K562 (cell line): ENCODE measurements around the gene PRMT3. TPM values are rescaled to one million over a fixed set of nuclear protein-coding genes. Genes with fewer than 3 reads are reported as not detected.

Source experiments
- ATAC-seq: fragments of 200-7000 bp; cut with Tn5 transposase; 3 replicates; pipeline ENCODE4 v1.9.1; 2020; ENCODE audit warnings: moderate library complexity
- BruUV-seq: library from RNA; stranded (reverse); fragments of 400-500 nt; replicated peaks from 2 replicates; lab custom pipeline; 2021; lab: Mats Ljungman, UMichigan
- CTCF ChIA-PET: fragments of 300-600 bp; formaldehyde crosslinking; extraction: SDS; loops from one replicate; lab custom pipeline; 2021; ENCODE audit warnings: low intra/inter-chr PET ratio; lab: Yijun Ruan, JAX
- POLR2A ChIA-PET: fragments of 300-600, 350-650 bp; sonication (Branson Sonifier 250); formaldehyde crosslinking; extraction: SDS; loops from one replicate; lab custom pipeline; 2021; ENCODE audit warnings: antibody characterized with exemption, inconsistent platforms; lab: Yijun Ruan, JAX
- DNase-seq, 4 experiments: peaks; one replicate each; pipeline versions ENCODE4 v3.0.0 to v3.0.0-alpha.2; 2011 to 2018; ENCODE audit warnings: low spot score in 3 of 4, mixed read lengths in 3 of 4; ENCODE audit errors: extremely low read depth in 1 of 4
- FAIRE-seq: peaks from 2 replicates; lab custom pipeline; 2011; peaks lifted over from hg19 to GRCh38; lab: Jason Lieb, UNC
- H2AFZ ChIP-seq: 2 replicates; pipeline ENCODE4 v1.6.0; 2011; ENCODE audit warnings: low read depth, low read length, control low read depth, inconsistent platforms
- H3K27ac ChIP-seq: fragments of 200-600 bp; 3 replicates; pipeline ENCODE4 v1.8.0; 2011; ENCODE audit warnings: low read depth, mild to moderate bottlenecking, control low read depth, inconsistent platforms, low read length, moderate library complexity, mixed read lengths; ENCODE audit errors: extremely low read depth
- H3K27me3 ChIP-seq, 2 experiments: fragments of 300-600 bp in 1 of 2; 2 replicates in 1 of 2; 3 replicates in 1 of 2; pipeline versions ENCODE4 v1.6.0 to v1.8.0; 2011; ENCODE audit warnings: inconsistent platforms in 2 of 2, low read length in 2 of 2, mild to moderate bottlenecking in 1 of 2, mixed read lengths in 1 of 2, moderate library complexity in 1 of 2; ENCODE audit not compliant: control insufficient read depth in 2 of 2, insufficient read depth in 2 of 2
- H3K36me3 ChIP-seq: fragments of 300-600 bp; 3 replicates; pipeline ENCODE4 v1.8.0; 2011; ENCODE audit warnings: mild to moderate bottlenecking, low read length, inconsistent platforms; ENCODE audit not compliant: control insufficient read depth, insufficient read depth
- H3K4me1 ChIP-seq, 2 experiments: fragments of 200-600 bp in 1 of 2; replicated peaks in 1 of 2; 2 replicates in 1 of 2; 3 replicates in 1 of 2; pipeline versions ENCODE4 v1.5.1 to v1.8.0; 2011; ENCODE audit warnings: inconsistent platforms in 2 of 2, low read length in 2 of 2, mild to moderate bottlenecking in 1 of 2, mixed read lengths in 1 of 2, moderate library complexity in 1 of 2; ENCODE audit not compliant: control insufficient read depth in 2 of 2, insufficient read depth in 2 of 2
- H3K4me2 ChIP-seq: 2 replicates; pipeline ENCODE4 v1.6.1; 2011; ENCODE audit warnings: low read length, control low read depth, inconsistent platforms, mixed read lengths; ENCODE audit not compliant: insufficient read depth
- H3K4me3 ChIP-seq: fragments of 200-600 bp; sonication (generic), shearing (Covaris generic); 2 replicates; pipeline ENCODE4 v1.5.1; 2016; ENCODE audit warnings: control low read depth, inconsistent platforms
- H3K79me2 ChIP-seq: fragments of 200-600 bp; 3 replicates; pipeline ENCODE4 v1.8.0; 2011; ENCODE audit warnings: low read length, inconsistent platforms; ENCODE audit not compliant: control insufficient read depth, insufficient read depth
- H3K9ac ChIP-seq, 2 experiments: 2 replicates each; pipeline versions ENCODE4 v1.6.0 to v1.6.1; 2011; ENCODE audit warnings: low read depth in 2 of 2, low read length in 2 of 2, control low read depth in 1 of 2, inconsistent platforms in 1 of 2, mild to moderate bottlenecking in 1 of 2, mixed read lengths in 1 of 2; ENCODE audit not compliant: insufficient read depth in 1 of 2
- H3K9me1 ChIP-seq: one replicate; pipeline ENCODE4 v1.6.0; 2011; ENCODE audit warnings: inconsistent platforms, mild to moderate bottlenecking, low read length, moderate library complexity; ENCODE audit not compliant: control insufficient read depth, insufficient read depth
- H3K9me3 ChIP-seq: replicated peaks from 2 replicates; pipeline ENCODE4 v1.5.1; 2011; ENCODE audit warnings: low read depth, low read length, inconsistent platforms; ENCODE audit not compliant: control insufficient read depth, insufficient read depth
- H4K20me1 ChIP-seq: replicated peaks from 2 replicates; pipeline ENCODE4 v1.6.1; 2011; ENCODE audit warnings: low read length, inconsistent platforms, mixed read lengths; ENCODE audit not compliant: control insufficient read depth, insufficient read depth
- DNMT1 ChIP-seq: fragments of 450-650 bp; IDR thresholded peaks from 2 replicates; pipeline ENCODE4 v1.6.1; 2016; ENCODE audit warnings: antibody characterized with exemption, mild to moderate bottlenecking
- DPF2 ChIP-seq: fragments of 450-650 bp; IDR thresholded peaks from 2 replicates; pipeline ENCODE4 v1.6.1; 2016
- FOXJ2 ChIP-seq: fragments of 200-800 bp; sonication (Bioruptor generic); IDR thresholded peaks from 2 replicates; pipeline ENCODE4 v1.6.1; 2016; ENCODE audit warnings: missing genetic modification characterization, missing compliant biosample characterization
- HNRNPUL1 ChIP-seq: fragments of 200-400 bp; formaldehyde crosslinking; IDR thresholded peaks from 2 replicates; pipeline ENCODE4 v1.6.1; 2017; ENCODE audit warnings: low read length
- NCOR1 ChIP-seq: fragments of 450-650 bp; IDR thresholded peaks from 2 replicates; pipeline ENCODE4 v1.6.1; 2016; ENCODE audit warnings: mild to moderate bottlenecking, moderate library complexity
- PHF21A ChIP-seq: fragments of 450-650 bp; IDR thresholded peaks from 2 replicates; pipeline ENCODE4 v1.6.1; 2017; ENCODE audit warnings: low read depth, borderline replicate concordance
- SIN3A ChIP-seq, 2 experiments: fragments of 150-350 bp in 1 of 2; IDR thresholded peaks; 2 replicates each; pipeline ENCODE4 v1.6.1; 2011 to 2016; ENCODE audit warnings: borderline replicate concordance in 2 of 2, low read depth in 2 of 2, low read length in 2 of 2, mild to moderate bottlenecking in 2 of 2, moderate library complexity in 2 of 2; ENCODE audit not compliant: control insufficient read depth in 1 of 2
- WHSC1 ChIP-seq: IDR thresholded peaks from one replicate; pipeline ENCODE4 v1.6.1; 2012; ENCODE audit warnings: low read length, control low read depth, inconsistent platforms
- ZNF175 ChIP-seq: fragments of 200-800 bp; sonication (Bioruptor generic); IDR thresholded peaks from 2 replicates; pipeline ENCODE4 v1.6.1; 2016; ENCODE audit warnings: low read depth, mild to moderate bottlenecking, missing genetic modification characterization, missing compliant biosample characterization
- ZNF217 ChIP-seq: sonication (generic); formaldehyde crosslinking; IDR thresholded peaks from 2 replicates; pipeline ENCODE4 v1.8.0; 2022; ENCODE audit warnings: mild to moderate bottlenecking, missing genetic modification reagents
- WGBS: fragments of 100-300 bp; shearing (Covaris generic); methylation state at CpG from one replicate; pipeline ENCODE4 v1.1.6; 2016; ENCODE audit warnings: low coverage, mixed read lengths; ENCODE audit not compliant: insufficient coverage; ENCODE audit errors: missing lambda C conversion rate; 5-methylcytosine and 5-hydroxymethylcytosine counted together
- in situ Hi-C: fragments of 300-500 bp; cut with MboI; formaldehyde crosslinking; loops from 4 replicates; pipeline ENCODE4 v1.15.0; 2018; ENCODE audit warnings: inconsistent platforms, mixed read lengths
- intact Hi-C: fragments of 100-400 bp; cut with micrococcal nuclease; formaldehyde crosslinking; loops from 2 replicates; pipeline ENCODE4 v1.14.2; 2022
- polyA plus RNA-seq, 8 experiments: library from polyadenylated mRNA; depleted of rRNA in 4 of 8; stranded (reverse) in 5 of 8; unstranded in 3 of 8; fragments of >200 nt; fragmentation: Nextera tagmentation in 2 of 8; fragmentation: Illumina TruSeq in 1 of 8; extraction: Ambion mirVana in 2 of 8; extraction: Trizol in 1 of 8; gene quantifications; 2 replicates each; pipeline versions ENCODE4 v1.2.1 to v1.2.3, GENCODE V29; 2011 to 2014; ENCODE audit warnings: inconsistent platforms in 1 of 8, missing spikeins in 1 of 8
- total RNA-seq, 7 experiments: library from RNA; depleted of rRNA in 6 of 7; stranded (reverse); fragments of >200 nt in 6 of 7; fragmentation: Illumina TruSeq in 2 of 7; extraction: Trizol in 2 of 7; gene quantifications; 2 replicates each; pipeline versions ENCODE4 v1.2.1 to v1.2.3, GENCODE V29; 2011 to 2021; ENCODE audit warnings: low replicate concordance in 1 of 7
- TF ChIP-seq, protein P1 (sequence below): fragments of 450-650 bp; formaldehyde crosslinking; IDR thresholded peaks from 2 replicates; pipeline ENCODE4 v1.4.0; 2020; ENCODE audit warnings: mild to moderate bottlenecking, moderate library complexity
- TF ChIP-seq, protein P2 (sequence below): fragments of 450-650 bp; IDR thresholded peaks from 2 replicates; pipeline ENCODE4 v1.6.1; 2018; ENCODE audit not compliant: partially characterized antibody
- TF ChIP-seq, protein P3 (sequence below): fragments of 450-650 bp; conservative IDR thresholded peaks from 2 replicates; pipeline ENCODE4 v1.6.1; 2016; ENCODE audit warnings: missing genetic modification characterization, low read depth, mild to moderate bottlenecking, missing compliant biosample characterization, moderate library complexity

The PRMT3 gene
- total and polyA plus RNA-seq, 9 of the 15 experiments (the other 6 are each of a cell fraction or from before 2014, with no cell fraction given) = 24.0 to 62.1 (median 44.7) TPM

DNA sequence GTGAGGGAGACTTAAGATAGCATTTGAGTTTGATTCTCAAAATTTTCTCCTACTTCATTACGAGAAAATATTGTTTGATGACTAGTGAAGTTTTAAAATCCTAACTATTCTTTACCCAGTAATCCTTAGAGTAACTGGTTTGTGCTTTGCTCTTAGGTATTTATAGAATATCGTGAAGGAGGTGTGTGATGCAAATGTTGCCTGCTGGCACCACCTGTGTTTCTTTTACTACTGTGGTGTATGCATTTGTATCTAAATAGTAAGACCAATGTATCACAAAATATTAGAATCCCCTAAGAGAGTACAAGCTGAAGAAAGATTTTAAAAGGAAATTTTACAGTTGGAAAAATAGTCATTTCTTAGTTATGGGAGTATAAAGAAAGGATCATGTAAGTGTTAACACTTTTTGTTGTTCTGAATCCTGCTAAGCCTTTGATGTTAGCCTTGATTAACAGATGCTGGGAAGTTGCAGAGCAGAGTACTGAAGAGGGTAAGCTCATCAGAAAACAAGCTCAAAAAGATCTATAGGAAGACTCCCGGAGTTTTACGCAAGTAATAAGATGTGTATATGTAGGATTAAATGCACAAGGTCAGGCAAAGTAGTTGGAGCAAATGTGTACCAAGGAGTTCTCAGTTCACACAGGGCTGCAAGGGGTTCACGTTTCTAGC is 109.7 kb downstream of the PRMT3 start:
- no peak for DNase-seq
- CTCF ChIA-PET = no interaction called here
- intact Hi-C loops (no loop called here), in situ Hi-C loops (no loop called here)
- WGBS = 93% methylated on average over 5 of the region's 5 CpGs
- Histone ChIP-seq H3K79me2 (peaks cover 2% of the 10 kb centered on the region; the same call in 1 of the 3 replicates), H4K20me1 (no peaks in the 10 kb centered on the region), H3K36me3 (peaks cover 60% of the 10 kb centered on the region), H2AFZ (no peak overlapping the region), H3K9ac (no peak overlapping the region), H3K27me3 (no peaks in the 10 kb centered on the region), H3K4me3 (no peak overlapping the region), H3K9me1 (no peaks in the 10 kb centered on the region), H3K9me3 (no peaks in the 10 kb centered on the region), H3K4me2 (no peak overlapping the region), H3K27ac (no peak overlapping the region), H3K4me1 (peaks cover 5 to 6% of the 10 kb centered on the region in 2 experiments; a peak in 3 of 5 replicates)
- ATAC-seq = no peak
- POLR2A ChIA-PET = interaction anchor here (1.1 to 1.4 kb wide), 2 partner anchors 12 to 28 kb away, joined by 3 read pairs; no protein-coding TSS in a partner anchor
- no TSS peak for BruUV-seq
- no peak for FAIRE-seq
- no peak for TF ChIP-seq DPF2
- TF ChIP-seq HNRNPUL1 = no peak
- no peak for TF ChIP-seq ZNF175
- no peak for TF ChIP-seq PHF21A
- TF ChIP-seq SIN3A (IDR thresholded peaks at IDR 0.05; ENCODE audit: borderline replicate concordance in 2 of 2, control insufficient read depth in 1 of 2, low read depth in 2 of 2, low read length in 2 of 2) = no peak
- TF ChIP-seq WHSC1 = no peak
- no peak for TF ChIP-seq ZNF217 (CRISPR knock-in tag)
- TF ChIP-seq DNMT1 = no peak
- TF ChIP-seq, protein P1, sequence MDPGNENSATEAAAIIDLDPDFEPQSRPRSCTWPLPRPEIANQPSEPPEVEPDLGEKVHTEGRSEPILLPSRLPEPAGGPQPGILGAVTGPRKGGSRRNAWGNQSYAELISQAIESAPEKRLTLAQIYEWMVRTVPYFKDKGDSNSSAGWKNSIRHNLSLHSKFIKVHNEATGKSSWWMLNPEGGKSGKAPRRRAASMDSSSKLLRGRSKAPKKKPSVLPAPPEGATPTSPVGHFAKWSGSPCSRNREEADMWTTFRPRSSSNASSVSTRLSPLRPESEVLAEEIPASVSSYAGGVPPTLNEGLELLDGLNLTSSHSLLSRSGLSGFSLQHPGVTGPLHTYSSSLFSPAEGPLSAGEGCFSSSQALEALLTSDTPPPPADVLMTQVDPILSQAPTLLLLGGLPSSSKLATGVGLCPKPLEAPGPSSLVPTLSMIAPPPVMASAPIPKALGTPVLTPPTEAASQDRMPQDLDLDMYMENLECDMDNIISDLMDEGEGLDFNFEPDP (CRISPR knock-in tag) = no peak
- TF ChIP-seq, protein P2, sequence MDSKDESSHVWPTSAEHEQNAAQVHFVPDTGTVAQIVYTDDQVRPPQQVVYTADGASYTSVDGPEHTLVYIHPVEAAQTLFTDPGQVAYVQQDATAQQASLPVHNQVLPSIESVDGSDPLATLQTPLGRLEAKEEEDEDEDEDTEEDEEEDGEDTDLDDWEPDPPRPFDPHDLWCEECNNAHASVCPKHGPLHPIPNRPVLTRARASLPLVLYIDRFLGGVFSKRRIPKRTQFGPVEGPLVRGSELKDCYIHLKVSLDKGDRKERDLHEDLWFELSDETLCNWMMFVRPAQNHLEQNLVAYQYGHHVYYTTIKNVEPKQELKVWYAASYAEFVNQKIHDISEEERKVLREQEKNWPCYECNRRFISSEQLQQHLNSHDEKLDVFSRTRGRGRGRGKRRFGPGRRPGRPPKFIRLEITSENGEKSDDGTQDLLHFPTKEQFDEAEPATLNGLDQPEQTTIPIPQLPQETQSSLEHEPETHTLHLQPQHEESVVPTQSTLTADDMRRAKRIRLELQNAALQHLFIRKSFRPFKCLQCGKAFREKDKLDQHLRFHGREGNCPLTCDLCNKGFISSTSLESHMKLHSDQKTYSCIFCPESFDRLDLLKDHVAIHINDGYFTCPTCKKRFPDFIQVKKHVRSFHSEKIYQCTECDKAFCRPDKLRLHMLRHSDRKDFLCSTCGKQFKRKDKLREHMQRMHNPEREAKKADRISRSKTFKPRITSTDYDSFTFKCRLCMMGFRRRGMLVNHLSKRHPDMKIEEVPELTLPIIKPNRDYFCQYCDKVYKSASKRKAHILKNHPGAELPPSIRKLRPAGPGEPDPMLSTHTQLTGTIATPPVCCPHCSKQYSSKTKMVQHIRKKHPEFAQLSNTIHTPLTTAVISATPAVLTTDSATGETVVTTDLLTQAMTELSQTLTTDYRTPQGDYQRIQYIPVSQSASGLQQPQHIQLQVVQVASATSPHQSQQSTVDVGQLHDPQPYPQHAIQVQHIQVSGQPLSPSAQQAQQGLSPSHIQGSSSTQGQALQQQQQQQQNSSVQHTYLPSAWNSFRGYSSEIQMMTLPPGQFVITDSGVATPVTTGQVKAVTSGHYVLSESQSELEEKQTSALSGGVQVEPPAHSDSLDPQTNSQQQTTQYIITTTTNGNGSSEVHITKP = no peak
- TF ChIP-seq FOXJ2 (tag) = no peak
- TF ChIP-seq, protein P3, sequence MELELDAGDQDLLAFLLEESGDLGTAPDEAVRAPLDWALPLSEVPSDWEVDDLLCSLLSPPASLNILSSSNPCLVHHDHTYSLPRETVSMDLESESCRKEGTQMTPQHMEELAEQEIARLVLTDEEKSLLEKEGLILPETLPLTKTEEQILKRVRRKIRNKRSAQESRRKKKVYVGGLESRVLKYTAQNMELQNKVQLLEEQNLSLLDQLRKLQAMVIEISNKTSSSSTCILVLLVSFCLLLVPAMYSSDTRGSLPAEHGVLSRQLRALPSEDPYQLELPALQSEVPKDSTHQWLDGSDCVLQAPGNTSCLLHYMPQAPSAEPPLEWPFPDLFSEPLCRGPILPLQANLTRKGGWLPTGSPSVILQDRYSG (tag) = no peak
- no peak for TF ChIP-seq NCOR1
